ENCODE measurements around the gene GRID1.
"Not testable (repeated sequence)": the region's sequence is repeated elsewhere in the genome, so short reads cannot be mapped to it uniquely, and the experiment has no call there.

GRID1 gene

DNA sequence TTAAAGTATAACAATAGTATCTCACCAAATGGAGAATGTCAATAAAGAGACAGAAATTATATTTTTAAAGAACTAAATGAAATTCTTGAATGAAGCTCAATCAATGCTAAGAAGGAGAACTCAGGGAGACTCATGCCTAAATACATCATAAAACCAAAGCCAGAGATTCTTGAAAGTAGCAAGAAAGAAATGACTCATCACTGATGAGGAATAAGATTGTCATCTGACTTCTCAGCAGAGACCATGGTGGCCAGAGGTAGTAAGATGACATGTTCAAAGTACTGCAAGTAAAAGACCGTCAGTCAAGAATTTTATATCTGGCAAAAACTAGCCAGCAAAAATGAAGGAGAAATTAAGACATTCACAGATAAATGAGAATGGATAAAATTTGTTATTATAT lies 399.0 kb downstream of the GRID1 start:
- no peak for DNase-seq

- DNase-seq, result no peak
Measured at GRCh38 chr10:85961479-85962067, 405.0 kb downstream of the GRID1 start.

DNA sequence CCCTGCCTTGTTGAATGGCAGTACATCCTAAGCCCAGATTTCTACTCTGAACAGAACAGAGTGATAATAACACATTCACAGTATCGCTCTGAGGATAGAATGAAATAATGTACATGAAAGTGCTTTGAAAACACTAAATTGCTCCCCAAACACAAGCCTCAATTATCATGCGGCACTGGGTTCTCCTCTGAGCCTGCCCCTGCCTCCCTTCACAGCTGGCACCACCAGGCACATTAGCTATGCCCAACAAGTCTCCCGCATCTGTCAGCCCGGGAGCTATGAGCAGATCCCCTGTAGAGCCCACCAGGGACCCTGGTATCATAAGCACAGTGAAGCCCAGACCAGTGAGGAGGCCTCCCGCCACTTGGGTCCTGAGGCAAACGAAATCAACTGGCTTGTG lies 405.5 kb downstream of the GRID1 start:
- DNase-seq, result no peak

- no peak for DNase-seq
Measured at GRCh38 chr10:85959239-85959638, 407.4 kb downstream of the GRID1 start.

- DNase-seq, result no peak
Measured at GRCh38 chr10:85950921-85951320, 415.7 kb downstream of the GRID1 start.

- DNase-seq, result no peak
Measured at GRCh38 chr10:85946713-85947326, 419.8 kb downstream of the GRID1 start.

DNA sequence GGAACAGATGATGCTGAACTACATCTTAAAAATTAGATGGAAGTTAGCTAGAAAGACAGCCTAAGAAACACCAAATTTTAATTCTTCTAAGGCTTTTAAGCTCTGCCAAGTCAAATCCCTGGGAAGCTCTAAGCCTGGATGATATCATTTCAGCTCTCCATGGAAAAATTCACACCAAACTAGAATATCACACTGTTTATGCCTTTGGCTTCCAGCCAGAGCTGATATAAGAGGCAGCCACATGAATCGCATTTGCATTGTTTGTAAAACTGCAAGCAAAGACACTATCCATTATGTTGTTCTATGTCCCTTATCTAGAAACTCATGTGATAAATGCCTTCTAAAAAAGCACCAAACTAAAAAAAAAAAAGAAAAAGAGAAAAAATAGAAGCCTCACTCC lies 430.4 kb downstream of the GRID1 start:
- no peak for DNase-seq

- no peak for DNase-seq
Measured at GRCh38 chr10:85934586-85934985, 432.0 kb downstream of the GRID1 start.

DNA sequence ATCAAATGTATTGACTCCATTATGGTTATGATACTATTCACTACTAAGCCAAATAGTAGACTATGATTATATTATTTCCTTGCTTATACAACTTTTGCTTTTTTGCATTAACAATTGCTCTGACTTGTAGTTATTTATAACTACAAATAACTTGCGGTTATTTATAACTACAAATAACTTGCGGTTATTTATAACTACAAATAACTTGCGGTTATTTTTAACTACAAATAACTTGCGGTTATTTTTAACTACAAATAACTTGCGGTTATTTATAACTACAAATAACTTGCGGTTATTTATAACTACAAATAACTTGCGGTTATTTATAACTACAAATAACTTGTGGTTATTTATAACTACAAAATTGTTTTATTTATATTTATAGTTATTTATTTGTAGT lies 436.6 kb downstream of the GRID1 start:
- DNase-seq, result not testable (repeated sequence)

DNA sequence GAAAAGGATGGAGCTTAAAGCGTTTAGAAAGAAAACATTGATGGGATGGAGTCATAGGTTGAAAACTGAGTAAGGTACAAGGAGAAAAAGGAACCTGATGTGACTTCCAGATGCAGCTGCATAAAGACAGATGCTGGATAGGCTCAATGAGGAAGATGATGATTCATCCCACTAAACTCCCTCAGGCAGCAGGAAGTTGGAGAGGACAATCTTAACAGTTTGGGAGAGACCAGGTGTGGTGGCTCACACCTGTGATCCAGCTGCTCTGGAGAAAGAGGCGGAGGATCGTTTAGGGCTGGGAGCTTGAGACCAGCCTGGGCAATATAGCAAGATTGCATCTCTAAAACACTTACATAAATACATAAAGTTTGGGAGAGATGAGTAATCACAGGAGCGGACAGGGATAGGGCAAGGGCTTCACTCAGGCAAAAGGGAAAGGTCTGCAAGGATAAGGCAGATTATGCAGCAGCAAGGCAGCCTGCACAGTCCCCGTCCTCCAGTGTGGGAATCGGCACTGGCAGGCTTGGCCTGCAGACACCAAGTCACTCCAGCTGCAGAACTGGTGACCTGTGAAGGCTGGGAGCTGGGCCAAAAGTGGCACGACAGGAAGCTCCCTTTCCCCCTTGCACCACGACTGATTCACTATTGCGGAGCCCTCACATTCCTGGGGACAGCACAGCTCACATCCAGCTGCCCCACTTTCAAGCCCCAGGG lies 438.5 kb downstream of the GRID1 start:
- no peak for DNase-seq

GRCh38 chr10:85926986-85927385 lies 439.6 kb downstream of the GRID1 start:
- no peak for DNase-seq

- DNase-seq, result no peak
Measured at GRCh38 chr10:85926136-85926535, 440.5 kb downstream of the GRID1 start.

GRCh38 chr10:85925201-85925750 lies 441.3 kb downstream of the GRID1 start:
- DNase-seq, result no peak

DNA sequence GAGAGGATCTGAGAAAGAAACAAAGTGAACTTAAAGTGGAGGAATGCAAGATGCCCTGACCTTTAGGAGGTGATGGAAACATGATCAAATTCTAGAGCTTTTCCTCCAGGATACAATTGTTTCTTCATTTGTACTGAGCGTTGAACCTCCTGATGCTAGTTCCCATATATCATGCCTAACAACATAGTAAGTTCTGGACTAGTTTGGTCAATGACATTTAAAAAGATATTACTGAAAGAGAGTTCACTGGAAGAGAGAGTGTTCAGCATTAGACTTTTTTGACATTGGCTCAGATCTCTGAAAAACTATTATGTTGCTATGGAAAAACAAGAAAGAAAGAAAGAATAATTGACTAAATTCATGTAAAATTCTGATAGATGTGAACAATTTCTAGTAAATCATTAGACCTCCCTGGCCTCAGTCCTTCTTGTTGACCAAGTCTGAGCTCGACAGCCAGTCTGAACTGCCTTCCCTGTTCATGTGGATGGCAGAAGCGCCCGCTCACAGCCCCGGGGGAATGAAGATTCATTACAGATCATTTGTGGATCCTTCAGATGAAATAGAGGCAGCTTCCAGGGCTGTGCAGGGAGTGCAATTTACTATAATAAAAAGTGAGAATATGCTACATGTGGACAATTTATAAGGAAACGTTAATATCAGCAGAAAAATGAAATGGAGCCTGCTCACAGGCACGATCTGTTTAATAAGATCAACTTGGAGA lies 442.1 kb downstream of the GRID1 start:
- no peak for DNase-seq

DNA sequence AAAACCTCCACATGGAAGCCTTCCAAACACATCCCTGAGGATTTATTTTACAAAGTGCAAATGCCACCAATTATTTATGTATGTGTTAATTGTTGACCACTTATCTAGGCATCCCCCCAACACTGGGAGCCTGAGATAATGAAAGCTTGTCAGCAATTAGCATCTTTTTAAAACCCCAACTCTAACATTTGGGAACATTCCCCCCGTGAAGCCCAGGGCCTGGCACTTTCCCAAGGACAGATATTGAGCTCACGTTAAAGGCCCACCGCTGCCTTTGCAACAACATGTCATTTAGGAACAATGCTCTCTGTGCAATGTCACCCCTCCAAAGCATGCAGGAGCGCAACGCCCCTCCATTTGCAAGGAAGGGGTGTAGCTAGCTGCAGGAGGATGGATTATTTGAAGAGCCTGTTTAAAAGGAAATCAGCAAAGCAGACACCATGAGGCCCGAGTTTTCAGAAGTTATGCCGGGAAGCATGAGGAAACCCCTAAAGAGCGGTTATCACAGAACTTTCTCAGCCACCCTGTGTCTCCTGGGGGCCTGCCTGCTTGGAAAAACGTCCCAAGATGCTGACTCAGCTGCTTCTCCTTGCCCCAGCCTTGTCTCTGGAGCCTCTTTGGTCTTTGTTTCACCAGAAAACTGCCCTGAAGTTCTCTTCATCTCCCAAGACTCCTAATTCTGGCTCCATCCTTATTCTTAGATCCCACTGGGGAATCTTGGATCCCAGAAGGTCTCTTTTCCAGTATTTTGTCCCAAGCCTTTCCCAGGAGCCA lies 444.1 kb downstream of the GRID1 start:
- DNase-seq, result no peak

DNA sequence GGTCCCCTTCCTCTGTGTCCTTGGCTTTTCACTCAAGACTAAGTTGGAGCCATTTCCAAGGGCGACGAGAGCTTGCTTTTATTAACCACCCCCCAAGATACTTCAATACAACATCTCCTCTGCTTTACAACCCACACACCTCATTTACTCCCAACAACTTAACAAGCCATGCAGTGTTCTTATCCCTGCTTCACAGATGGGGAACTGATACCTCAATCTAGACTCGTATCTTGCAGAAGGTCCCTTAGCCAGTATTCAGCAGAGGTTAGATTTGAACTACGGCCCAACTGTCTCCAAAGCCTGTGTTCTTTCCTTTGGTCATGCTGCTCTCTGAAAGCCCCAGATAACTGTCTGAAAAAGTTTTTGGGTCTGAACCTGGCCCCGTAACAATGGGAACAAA lies 444.8 kb downstream of the GRID1 start:
- DNase-seq, result no peak

GRCh38 chr10:85920311-85920710 lies 446.3 kb downstream of the GRID1 start:
- no peak for DNase-seq

GRCh38 chr10:85919491-85920021 lies 447.0 kb downstream of the GRID1 start:
- DNase-seq, result no peak

GRCh38 chr10:85918371-85918770 lies 448.2 kb downstream of the GRID1 start:
- no peak for DNase-seq

- no peak for DNase-seq
Measured at GRCh38 chr10:85917601-85918000, 449.0 kb downstream of the GRID1 start.

- no peak for DNase-seq
Measured at GRCh38 chr10:85916994-85917573, 449.5 kb downstream of the GRID1 start.

DNA sequence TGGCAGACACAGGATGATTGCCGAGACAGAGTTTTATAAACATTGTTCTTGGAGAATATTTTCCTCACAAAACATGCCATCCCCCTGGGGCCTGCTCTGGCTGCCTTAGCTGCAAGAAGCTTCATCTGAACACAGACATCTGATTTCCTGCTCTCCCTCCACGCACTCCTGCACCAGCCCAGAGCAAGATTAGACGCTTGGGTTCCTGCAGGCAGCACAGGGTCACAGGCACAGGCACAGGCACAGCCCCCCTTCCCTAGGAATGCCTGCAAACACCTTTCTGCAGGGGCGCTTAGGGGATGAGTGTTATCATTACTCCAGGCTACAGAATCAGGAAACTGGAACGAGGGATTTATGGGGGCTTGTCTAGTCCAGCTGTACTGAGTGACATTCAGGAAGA lies 450.3 kb downstream of the GRID1 start:
- no peak for DNase-seq
